ENCODE results near the gene IKZF3.

GRCh38 chr17:39765175-39765574, 98.9 kb downstream of the IKZF3 start:
- TF ChIP-seq, protein P1, sequence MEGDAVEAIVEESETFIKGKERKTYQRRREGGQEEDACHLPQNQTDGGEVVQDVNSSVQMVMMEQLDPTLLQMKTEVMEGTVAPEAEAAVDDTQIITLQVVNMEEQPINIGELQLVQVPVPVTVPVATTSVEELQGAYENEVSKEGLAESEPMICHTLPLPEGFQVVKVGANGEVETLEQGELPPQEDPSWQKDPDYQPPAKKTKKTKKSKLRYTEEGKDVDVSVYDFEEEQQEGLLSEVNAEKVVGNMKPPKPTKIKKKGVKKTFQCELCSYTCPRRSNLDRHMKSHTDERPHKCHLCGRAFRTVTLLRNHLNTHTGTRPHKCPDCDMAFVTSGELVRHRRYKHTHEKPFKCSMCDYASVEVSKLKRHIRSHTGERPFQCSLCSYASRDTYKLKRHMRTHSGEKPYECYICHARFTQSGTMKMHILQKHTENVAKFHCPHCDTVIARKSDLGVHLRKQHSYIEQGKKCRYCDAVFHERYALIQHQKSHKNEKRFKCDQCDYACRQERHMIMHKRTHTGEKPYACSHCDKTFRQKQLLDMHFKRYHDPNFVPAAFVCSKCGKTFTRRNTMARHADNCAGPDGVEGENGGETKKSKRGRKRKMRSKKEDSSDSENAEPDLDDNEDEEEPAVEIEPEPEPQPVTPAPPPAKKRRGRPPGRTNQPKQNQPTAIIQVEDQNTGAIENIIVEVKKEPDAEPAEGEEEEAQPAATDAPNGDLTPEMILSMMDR (conservative IDR thresholded peaks at IDR 0.05 in 1 of 2, IDR thresholded peaks at IDR 0.05 in 1 of 2; ENCODE audit: extremely low read depth in 1 of 2, insufficient read depth in 1 of 2, low read depth in 1 of 2, low read length in 2 of 2) = no peak
- no peak for TF ChIP-seq EZH2 (IDR thresholded peaks at IDR 0.05; ENCODE audit: borderline replicate concordance, low read length)
